GM12801 (cell line): ENCODE measurements around the gene PDE4D.

Source experiments
- CTCF ChIP-seq: IDR thresholded peaks from one replicate; pipeline ENCODE4 v1.5.1; 2011; ENCODE audit warnings: control low read depth; ENCODE audit not compliant: insufficient read length; ENCODE audit errors: extremely low read depth

Gene PDE4D

DNA sequence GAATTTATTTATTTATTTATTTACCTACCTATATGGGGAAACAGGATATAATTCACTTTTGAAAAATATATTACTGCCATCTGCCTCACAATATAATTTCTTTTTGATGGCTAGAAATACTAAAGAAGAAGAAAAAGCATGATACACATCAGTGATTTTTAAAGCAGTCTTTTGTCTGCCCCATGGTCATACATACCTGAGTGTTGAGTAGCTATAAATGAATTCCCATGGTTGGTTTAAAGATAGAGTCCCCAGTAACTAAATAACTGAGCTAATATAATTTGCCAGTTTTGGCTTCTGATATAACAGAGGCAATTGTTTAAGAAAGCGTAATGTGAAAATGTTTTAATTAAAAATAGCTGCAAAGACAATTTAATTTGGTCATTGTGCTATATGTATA lies 447.8 kb downstream of the PDE4D start:
- no peak for TF ChIP-seq CTCF

- TF ChIP-seq CTCF, result no peak
Observed at GRCh38 chr5:59439303-59439702, 454.2 kb downstream of the PDE4D start.

GRCh38 chr5:59437176-59437575 lies 456.4 kb downstream of the PDE4D start:
- TF ChIP-seq CTCF, result no peak

- no peak for TF ChIP-seq CTCF
Observed at GRCh38 chr5:59436364-59437148, 457.0 kb downstream of the PDE4D start.

DNA sequence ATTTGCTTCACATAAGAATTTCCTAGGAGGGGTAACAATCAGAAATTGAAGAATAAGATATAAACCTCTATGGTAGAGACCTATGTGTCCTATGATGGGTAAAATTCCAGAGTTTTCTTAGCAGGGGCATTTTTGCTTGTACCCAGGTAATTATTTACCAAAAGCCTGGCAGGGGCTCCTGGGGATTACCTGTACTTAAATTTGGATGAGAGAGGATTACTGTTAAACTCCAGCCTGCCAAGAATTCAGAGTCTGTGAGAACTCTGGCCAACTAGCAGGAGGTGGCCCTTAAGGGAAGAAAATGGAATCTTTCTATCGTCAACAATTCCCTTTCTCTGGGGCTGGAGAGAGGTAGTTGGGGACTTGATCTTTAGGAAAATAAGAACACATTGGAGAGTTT lies 460.4 kb downstream of the PDE4D start:
- no peak for TF ChIP-seq CTCF

DNA sequence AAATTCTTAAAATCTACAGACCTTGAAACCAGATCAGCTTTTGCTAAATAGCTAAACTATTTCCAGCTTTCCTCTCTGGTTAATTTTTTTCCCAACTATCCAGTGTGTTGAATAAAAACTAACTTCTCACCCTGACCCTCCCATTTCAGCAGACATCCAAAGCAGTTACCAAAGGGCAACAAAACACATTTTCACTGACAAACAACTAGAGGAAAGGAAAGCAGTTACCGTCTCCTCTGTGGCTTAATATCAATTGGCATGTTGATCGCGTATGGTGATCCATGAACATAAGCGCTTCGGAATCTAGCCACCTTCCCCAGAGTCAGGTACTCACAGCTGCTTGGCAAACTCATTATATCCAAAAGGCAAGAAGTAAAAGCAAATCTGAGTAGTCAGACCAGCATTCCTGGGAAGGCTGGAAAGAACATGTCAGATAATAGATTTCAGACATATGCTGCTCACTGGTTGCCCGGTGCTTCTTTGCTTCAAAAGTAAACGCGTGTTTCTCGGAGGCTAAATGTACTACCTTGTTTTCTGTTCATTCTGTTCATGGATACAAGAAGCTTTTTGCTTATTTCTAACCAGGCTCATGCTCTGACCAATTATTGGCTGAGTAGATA lies 463.4 kb downstream of the PDE4D start:
- no peak for TF ChIP-seq CTCF

DNA sequence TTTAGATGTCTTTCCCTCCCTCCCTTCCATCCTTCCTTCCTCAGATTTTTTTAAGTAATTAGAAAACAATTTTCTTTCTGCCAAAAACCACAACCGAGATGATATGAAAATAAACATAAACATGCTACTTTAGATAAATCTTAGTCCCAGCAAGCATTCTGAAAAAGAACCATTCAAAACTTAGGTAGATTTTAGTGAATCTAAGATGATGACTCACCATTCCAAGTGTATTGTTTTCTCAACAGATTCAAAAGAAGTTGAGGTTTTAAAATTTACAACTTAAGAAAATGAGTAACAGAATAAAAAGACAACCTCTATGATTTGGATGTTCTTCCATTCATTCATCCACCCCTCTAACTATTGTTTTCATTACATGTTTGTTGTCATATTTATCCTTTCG lies 465.1 kb downstream of the PDE4D start:
- no peak for TF ChIP-seq CTCF
